PC-3 (cell line): ENCODE data around the gene TBXAS1. TPM values are rescaled to one million over a fixed set of nuclear protein-coding genes. Genes with fewer than 3 reads are reported as not detected.

Experiments used
- ATAC-seq: fragments of 200-7000 bp; cut with Tn5 transposase; 2 replicates; pipeline ENCODE4 v1.9.1; 2020; ENCODE audit warnings: mild to moderate bottlenecking, moderate library complexity
- BruUV-seq: library from RNA; stranded (reverse); fragments of 400-500 nt; replicated peaks from 2 replicates; lab custom pipeline; 2021; lab: Mats Ljungman, UMichigan
- CTCF ChIA-PET: fragments of 300-600 bp; sonication (Branson Sonifier 250); formaldehyde crosslinking; loops from one replicate; lab custom pipeline; 2022; ENCODE audit warnings: antibody characterized with exemption; lab: Charles Lee
- POLR2A ChIA-PET: fragments of 300-600 bp; sonication (Branson Sonifier 250); formaldehyde crosslinking; loops from one replicate; lab custom pipeline; 2022; ENCODE audit warnings: antibody characterized with exemption; ENCODE audit not compliant: unreplicated experiment; lab: Charles Lee
- DNase-seq: peaks from one replicate; pipeline ENCODE4 v3.0.0-alpha.2; 2015
- H2AFZ ChIP-seq: fragments of 300-600 bp; sonication (generic); 2 replicates; pipeline ENCODE4 v1.6.0; 2016; ENCODE audit warnings: antibody characterized with exemption, low read length
- H3F3A ChIP-seq: fragments of 300-600 bp; sonication (generic); one replicate; pipeline ENCODE4 v1.6.0; 2017; ENCODE audit warnings: antibody characterized with exemption, low read length, control low read depth, mild to moderate bottlenecking; ENCODE audit not compliant: unreplicated experiment
- H3K27ac ChIP-seq: fragments of 300-600 bp; sonication (generic); 2 replicates; pipeline ENCODE4 v1.5.1; 2016; ENCODE audit warnings: mild to moderate bottlenecking, low read length
- H3K27me3 ChIP-seq: fragments of 300-600 bp; sonication (generic); 2 replicates; pipeline ENCODE4 v1.6.1; 2016; ENCODE audit warnings: low read length, mixed read lengths
- H3K36me3 ChIP-seq: fragments of 300-600 bp; sonication (generic); 2 replicates; pipeline ENCODE4 v1.6.1; 2016; ENCODE audit warnings: low read depth, mixed run types, low read length, mixed read lengths
- H3K4me1 ChIP-seq: fragments of 300-600 bp; sonication (generic); 2 replicates; pipeline ENCODE4 v1.5.1; 2016; ENCODE audit warnings: low read length; ENCODE audit not compliant: insufficient read depth
- H3K4me2 ChIP-seq: fragments of 300-600 bp; sonication (generic); 2 replicates; pipeline ENCODE4 v1.6.0; 2016; ENCODE audit warnings: low read length
- H3K4me3 ChIP-seq: fragments of 300-600 bp; sonication (generic); 2 replicates; pipeline ENCODE4 v1.5.1; 2016; ENCODE audit warnings: mild to moderate bottlenecking, low read length, mixed read lengths
- H3K79me2 ChIP-seq: fragments of 300-600 bp; sonication (generic); 2 replicates; pipeline ENCODE4 v1.6.1; 2017; ENCODE audit warnings: low read length, mixed read lengths
- H3K9ac ChIP-seq: fragments of 300-600 bp; sonication (generic); 2 replicates; pipeline ENCODE4 v1.6.0; 2016; ENCODE audit warnings: mild to moderate bottlenecking, low read length
- H3K9me2 ChIP-seq: fragments of 300-600 bp; sonication (generic); replicated peaks from 2 replicates; pipeline ENCODE4 v1.6.1; 2016; ENCODE audit warnings: mixed run types, low read length, mixed read lengths
- H3K9me3 ChIP-seq: fragments of 300-600 bp; sonication (generic); 2 replicates; pipeline ENCODE4 v1.6.1; 2016; ENCODE audit warnings: low read length, mixed read lengths
- H4K20me1 ChIP-seq: fragments of 300-600 bp; sonication (generic); 2 replicates; pipeline ENCODE4 v1.6.1; 2016; ENCODE audit warnings: low read length, mixed read lengths
- CTCF ChIP-seq: fragments of 300-600 bp; sonication (generic); conservative IDR thresholded peaks from 2 replicates; pipeline ENCODE4 v1.5.1; 2017; ENCODE audit warnings: antibody characterized with exemption, low read depth, mild to moderate bottlenecking, low read length
- EZH2 ChIP-seq: fragments of 300-600 bp; sonication (generic); IDR thresholded peaks from one replicate; pipeline ENCODE4 v1.6.1; 2017; ENCODE audit warnings: antibody characterized with exemption, mild to moderate bottlenecking, low read length; ENCODE audit not compliant: unreplicated experiment
- EZH2phosphoT487 ChIP-seq: fragments of 300-600 bp; sonication (generic); IDR thresholded peaks from 2 replicates; pipeline ENCODE4 v1.6.1; 2018; ENCODE audit warnings: mild to moderate bottlenecking, antibody characterized with exemption, low read length, borderline replicate concordance
- intact Hi-C: fragments of 100-400 bp; cut with micrococcal nuclease; formaldehyde crosslinking; loops from 2 replicates; pipeline ENCODE4 v1.9.0; 2023
- total RNA-seq: library from RNA; depleted of rRNA; stranded (reverse); fragments of >200 nt; gene quantifications from 2 replicates; pipeline ENCODE4 v1.2.3, GENCODE V29; 2014

The TBXAS1 gene
- total RNA-seq, 1 experiment from 2014 or later, result 21.8 TPM

GRCh38 chr7:139955109-139955820 is 126.2 kb downstream of the TBXAS1 start:
- Histone ChIP-seq H3K9ac (no peak overlapping the region), H2AFZ (no peak overlapping the region), H3K27me3 (no peaks in the 10 kb centered on the region), H3K36me3 (no peaks in the 10 kb centered on the region), H3K27ac (no peak overlapping the region), H3K4me3 (no peak overlapping the region), H3K4me2 (no peak overlapping the region), H3K79me2 (no peaks in the 10 kb centered on the region), H3K9me3 (no peaks in the 10 kb centered on the region), H4K20me1 (no peaks in the 10 kb centered on the region), H3K9me2 (no peaks in the 10 kb centered on the region), H3K4me1 (peaks cover 10% of the 10 kb centered on the region), H3F3A (no peaks in the 10 kb centered on the region)
- TF ChIP-seq EZH2 (no peak), EZH2phosphoT487 (no peak), CTCF (no peak)
- POLR2A ChIA-PET, result no interaction called here
- CTCF ChIA-PET, result no interaction called here
- DNase-seq (no peak), ATAC-seq (no peak)
- intact Hi-C loops, result no loop called here
- no TSS peak for BruUV-seq

- Histone ChIP-seq H3K9me2 (no peaks in the 10 kb centered on the region), H3K4me2 (no peak overlapping the region), H3K4me1 (peaks cover 5% of the 10 kb centered on the region; the same call in 1 of the 2 replicates), H3K36me3 (no peaks in the 10 kb centered on the region), H4K20me1 (no peaks in the 10 kb centered on the region), H3K9me3 (no peaks in the 10 kb centered on the region), H3F3A (no peaks in the 10 kb centered on the region), H3K27me3 (no peaks in the 10 kb centered on the region), H3K9ac (no peak overlapping the region), H2AFZ (no peak overlapping the region), H3K27ac (no peak overlapping the region), H3K4me3 (no peak overlapping the region), H3K79me2 (no peaks in the 10 kb centered on the region)
- DNase-seq (no peak), ATAC-seq (no peak)
- CTCF ChIA-PET, result no interaction called here
- POLR2A ChIA-PET, result no interaction called here
- intact Hi-C loops, result no loop called here
- no peak for TF ChIP-seq CTCF
- no peak for TF ChIP-seq EZH2
- no peak for TF ChIP-seq EZH2phosphoT487
- no TSS peak for BruUV-seq
Observed at GRCh38 chr7:139958599-139959284, 129.7 kb downstream of the TBXAS1 start.

- ATAC-seq, result peak; percentile 13; the same call in 1 of the 2 replicates
- DNase-seq, result no peak
- ChIA-PET CTCF (no interaction called here), POLR2A (no interaction called here)
- Histone ChIP-seq H3K79me2 (no peaks in the 10 kb centered on the region), H3F3A (no peaks in the 10 kb centered on the region), H3K4me1 (peaks cover 5% of the 10 kb centered on the region; the same call in 1 of the 2 replicates), H3K36me3 (no peaks in the 10 kb centered on the region), H2AFZ (no peak overlapping the region), H3K9me2 (no peaks in the 10 kb centered on the region), H3K27me3 (no peaks in the 10 kb centered on the region), H3K27ac (no peak overlapping the region), H3K9me3 (no peaks in the 10 kb centered on the region), H3K9ac (no peak overlapping the region), H3K4me2 (no peak overlapping the region), H3K4me3 (no peak overlapping the region), H4K20me1 (no peaks in the 10 kb centered on the region)
- intact Hi-C loops, result no loop called here
- BruUV-seq, result no TSS peak
- no peak for TF ChIP-seq EZH2
- no peak for TF ChIP-seq CTCF
- TF ChIP-seq EZH2phosphoT487, result no peak
Observed at GRCh38 chr7:139959285-139959628, 130.2 kb downstream of the TBXAS1 start.
